ENCODE data around the gene ARTN. TPM values are rescaled to one million over a fixed set of nuclear protein-coding genes. Genes with fewer than 3 reads are reported as not detected.

Gene ARTN
- total RNA-seq, 4 donors from 2014 or later, result 0.19 to 0.72 (median 0.63) TPM; not detected in 1

GRCh38 chr1:43934101-43934985 lies 742 bp downstream of the ARTN start:
- ATAC-seq (ENCODE audit: low FRiP score) (peak; percentile 41), DNase-seq (ENCODE audit: low spot score) (peak; percentile 41)
- peak in 2 of 3 donors; percentile 41 to 66 for TF ChIP-seq CTCF (IDR thresholded peaks at IDR 0.05)

GRCh38 chr1:43934986-43935324 lies 1.4 kb downstream of the ARTN start:
- DNase-seq (ENCODE audit: low spot score), result no peak
- no peak for ATAC-seq (ENCODE audit: low FRiP score)
- TF ChIP-seq CTCF (IDR thresholded peaks at IDR 0.05), result no peak

- no peak for TF ChIP-seq CTCF (IDR thresholded peaks at IDR 0.05)
- DNase-seq (ENCODE audit: low spot score) (no peak), ATAC-seq (ENCODE audit: low FRiP score) (no peak)
These were observed 2.3 kb downstream of the ARTN start for GRCh38 chr1:43935711-43936427.

GRCh38 chr1:43936431-43937151 lies 3.0 kb downstream of the ARTN start:
- ATAC-seq (ENCODE audit: low FRiP score) (peak; percentile 8), DNase-seq (ENCODE audit: low spot score) (no peak)

GRCh38 chr1:43937179-43937865 lies 3.7 kb downstream of the ARTN start:
- no peak for ATAC-seq (ENCODE audit: low FRiP score)
- no peak for TF ChIP-seq CTCF (IDR thresholded peaks at IDR 0.05)
- DNase-seq (ENCODE audit: low spot score), result no peak

More at GRCh38 chr1:43936431-43937151, 3.0 kb downstream of the ARTN start:
- TF ChIP-seq CTCF (IDR thresholded peaks at IDR 0.05), result no peak

- DNase-seq (ENCODE audit: low spot score) (no peak), ATAC-seq (ENCODE audit: low FRiP score) (no peak)
- no peak for TF ChIP-seq CTCF (IDR thresholded peaks at IDR 0.05)
These were observed 4.8 kb downstream of the ARTN start for GRCh38 chr1:43938383-43938782.
